Lung (tissue), 12 donors: Measurements from ENCODE around the gene RGS8. TPM values are rescaled to one million over a fixed set of nuclear protein-coding genes. Genes with fewer than 3 reads are reported as not detected.

ENCODE experiments used
- ATAC-seq: fragments of 200-7000 bp; cut with Tn5 transposase; one replicate; pipeline ENCODE4 v1.9.1; 2020; ENCODE audit warnings: moderate number of reproducible peaks; ENCODE audit not compliant: insufficient read depth, low FRiP score
- DNase-seq, 3 donors: peaks; one replicate each; pipeline ENCODE4 v3.0.0-alpha.2; 2013 to 2017
- H3K27ac ChIP-seq, 2 donors: one replicate each; pipeline ENCODE4 v1.5.1; 2013; ENCODE audit warnings: mild to moderate bottlenecking in 2 of 2, moderate library complexity in 2 of 2, control low read depth in 1 of 2, inconsistent platforms in 1 of 2, low read depth in 1 of 2, low read length in 1 of 2
- H3K27me3 ChIP-seq, 3 donors: one replicate each; pipeline ENCODE4 v1.5.1; 2013; ENCODE audit warnings: low read length in 2 of 3; ENCODE audit not compliant: control insufficient read depth in 3 of 3, insufficient read depth in 3 of 3
- H3K36me3 ChIP-seq, 4 donors: one replicate each; pipeline ENCODE4 v1.5.1; 2013; ENCODE audit warnings: low read length in 4 of 4, mild to moderate bottlenecking in 1 of 4, moderate library complexity in 1 of 4; ENCODE audit not compliant: control insufficient read depth in 4 of 4, insufficient read depth in 4 of 4
- H3K4me1 ChIP-seq, 5 donors: one replicate each; pipeline ENCODE4 v1.5.1; 2013; ENCODE audit warnings: low read length in 5 of 5, mild to moderate bottlenecking in 2 of 5, moderate library complexity in 1 of 5; ENCODE audit not compliant: control insufficient read depth in 5 of 5, insufficient read depth in 5 of 5
- H3K4me3 ChIP-seq: one replicate; pipeline ENCODE4 v1.5.1; 2013; ENCODE audit warnings: mild to moderate bottlenecking, control low read depth, moderate library complexity
- H3K9ac ChIP-seq, 2 donors: one replicate each; pipeline ENCODE4 v1.5.1; 2013; ENCODE audit warnings: low read length in 2 of 2, control low read depth in 1 of 2; ENCODE audit not compliant: insufficient read depth in 1 of 2
- H3K9me3 ChIP-seq, 4 donors: one replicate each; pipeline ENCODE4 v1.5.1; 2013; ENCODE audit warnings: low read length in 3 of 4, mild to moderate bottlenecking in 1 of 4, moderate library complexity in 1 of 4; ENCODE audit not compliant: control insufficient read depth in 4 of 4, insufficient read depth in 3 of 4
- CTCF ChIP-seq: IDR thresholded peaks from 2 replicates; pipeline ENCODE4 v1.5.1; 2012; ENCODE audit warnings: mild to moderate bottlenecking; ENCODE audit errors: control extremely low read depth, extremely low read depth
- WGBS, 2 donors: extraction: QIAGEN DNeasy Blood & Tissue Kit; methylation state at CpG; one replicate each; pipeline ENCODE4 v1.1.7; 2013; 5-methylcytosine and 5-hydroxymethylcytosine counted together
- polyA plus RNA-seq, 2 donors: library from polyadenylated mRNA; stranded (reverse); fragments of 200-250 nt; gene quantifications; one replicate each; pipeline ENCODE4 v1.2.1, GENCODE V29; 2013
- total RNA-seq, 2 donors: library from RNA; depleted of rRNA in 1 of 2; stranded (reverse); fragments of >200 nt in 1 of 2; gene quantifications; one replicate each; pipeline ENCODE4 v1.2.1, GENCODE V29; 2014 to 2021
- donor health status: control.
- donor health status: control.
- donor health status: Bipolar disorder and iron deficiency.
- donor health status: healthy.
- donor health status: DM: yes; HTN: yes; CAD: no.

The RGS8 gene
- total and polyA plus RNA-seq, 4 donors: 0.02 to 0.03 (median 0.02) TPM; not detected in 1

- H3K27ac ChIP-seq: no peak overlapping the region
- no peak for ATAC-seq
- 61% methylated on average over 1 of the region's 1 CpG for WGBS, 2 donors
- DNase-seq: no peak
- no peaks in the 10 kb centered on the region for H3K36me3 ChIP-seq
- no peak overlapping the region for H3K9ac ChIP-seq
- H3K27me3 ChIP-seq: peaks cover 0 to 16% (median 11%) of the 10 kb centered on the region in 3 donors
- TF ChIP-seq CTCF: no peak
- no peak overlapping the region for H3K4me3 ChIP-seq
- H3K9me3 ChIP-seq: no peaks in the 10 kb centered on the region
- H3K4me1 ChIP-seq: peaks cover 0 to 2% (median 0%) of the 10 kb centered on the region in 5 donors
These were observed 2.0 kb downstream of the RGS8 start for GRCh38 chr1:182682406-182682805.

- H3K9me3 ChIP-seq: no peaks in the 10 kb centered on the region
- WGBS, 2 donors: 85 to 90% methylated on average over 8 of the region's 8 CpGs
- no peak overlapping the region for H3K4me3 ChIP-seq
These were observed 2.8 kb downstream of the RGS8 start for GRCh38 chr1:182681568-182681912.

DNA sequence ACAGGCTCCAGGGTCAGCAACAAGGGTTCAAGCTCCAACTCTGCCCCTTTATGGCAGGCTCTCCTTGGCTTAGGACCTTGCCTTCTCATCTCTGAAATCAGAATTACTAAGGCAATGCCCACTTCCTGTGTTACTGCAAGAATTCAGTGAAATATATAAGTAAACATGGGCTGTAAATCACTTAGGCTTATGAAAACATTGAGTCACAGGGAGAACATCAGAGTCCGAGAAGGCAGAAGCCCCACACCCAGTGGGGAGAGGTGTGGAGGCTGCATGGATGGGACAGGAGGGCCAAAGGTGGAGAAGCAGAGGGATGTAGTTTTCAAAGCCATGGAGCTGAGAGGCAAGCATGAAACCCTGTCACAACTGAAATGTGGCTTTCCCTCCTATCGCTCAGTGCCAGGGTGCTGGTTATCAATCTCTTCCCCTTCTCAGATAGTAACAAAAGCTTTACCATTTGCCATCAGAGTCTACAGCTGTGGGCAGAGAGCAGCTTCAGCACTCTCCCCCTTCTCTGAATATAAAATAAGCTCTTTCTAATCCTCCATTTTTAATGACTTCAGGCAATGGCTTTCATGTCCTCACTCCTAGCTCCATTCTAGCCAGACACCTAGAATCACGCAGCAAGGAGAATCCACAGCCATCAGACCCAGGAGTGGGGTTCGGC lies 3.4 kb downstream of the RGS8 start:
- no peak for DNase-seq
- Histone ChIP-seq H3K27me3 (peaks cover 0 to 16% (median 11%) of the 10 kb centered on the region in 3 donors), H3K27ac (no peak overlapping the region), H3K4me3 (no peak overlapping the region), H3K4me1 (peaks cover 0 to 6% (median 0%) of the 10 kb centered on the region in 5 donors), H3K9me3 (no peaks in the 10 kb centered on the region), H3K9ac (no peak overlapping the region), H3K36me3 (no peaks in the 10 kb centered on the region)
- 77 to 79% methylated on average over 4 of the region's 4 CpGs for WGBS, 2 donors
- no peak for ATAC-seq
- no peak for TF ChIP-seq CTCF

More at GRCh38 chr1:182681568-182681912, 2.8 kb downstream of the RGS8 start:
- Histone ChIP-seq H3K36me3 (no peaks in the 10 kb centered on the region), H3K27ac (no peak overlapping the region), H3K4me1 (peaks cover 0 to 3% (median 0%) of the 10 kb centered on the region in 5 donors), H3K27me3 (peaks cover 0 to 16% (median 11%) of the 10 kb centered on the region in 3 donors), H3K9ac (no peak overlapping the region)
- no peak for DNase-seq
- ATAC-seq: no peak
- no peak for TF ChIP-seq CTCF
